H1 (cell line): ENCODE measurements around the gene SLC16A2. TPM values are rescaled to one million over a fixed set of nuclear protein-coding genes. Genes with fewer than 3 reads are reported as not detected.

Experiments used
- RAD21 ChIP-seq, 2 experiments: IDR thresholded peaks in 1 of 2; conservative IDR thresholded peaks in 1 of 2; 2 replicates each; pipeline ENCODE4 v1.6.1; 2011; ENCODE audit warnings: low read depth in 2 of 2, low read length in 2 of 2, improper control_type of control experiment in 1 of 2, inconsistent platforms in 1 of 2, mild to moderate bottlenecking in 1 of 2, moderate library complexity in 1 of 2
- polyA plus RNA-seq, 7 experiments: library from polyadenylated mRNA; depleted of rRNA in 3 of 7; stranded (reverse) in 5 of 7; unstranded in 2 of 7; fragments of >200 nt in 5 of 7; fragments of 200-250 nt in 2 of 7; gene quantifications; 1 replicate in 5 of 7; 2 replicates in 1 of 7; 4 replicates in 1 of 7; pipeline versions ENCODE4 v1.2.1 to v1.2.3, GENCODE V29; 2011 to 2013; ENCODE audit warnings: missing spikeins in 2 of 7, mixed read lengths in 2 of 7
- total RNA-seq: library from RNA; stranded (reverse); fragmentation: NEBNext Ultra II Directional; extraction: Animal tissue kit (Norgen Biotek cat#: 25700); gene quantifications from 2 replicates; pipeline ENCODE4 v1.2.1, GENCODE V29; 2021
- TF ChIP-seq, protein P1 (sequence below), 3 experiments: IDR thresholded peaks; 1 replicate in 2 of 3; 2 replicates in 1 of 3; pipeline versions ENCODE4 v1.5.1 to v1.6.1; 2011; ENCODE audit warnings: low read length in 3 of 3, mild to moderate bottlenecking in 3 of 3, inconsistent platforms in 2 of 3, low read depth in 1 of 3, moderate library complexity in 1 of 3; ENCODE audit not compliant: insufficient read depth in 1 of 3; ENCODE audit errors: control extremely low read depth in 1 of 3

The SLC16A2 gene
- total and polyA plus RNA-seq, 2 of the 8 experiments (the other 6 are each of a cell fraction or from before 2014, with no cell fraction given): 24.4 to 32.2 TPM

DNA sequence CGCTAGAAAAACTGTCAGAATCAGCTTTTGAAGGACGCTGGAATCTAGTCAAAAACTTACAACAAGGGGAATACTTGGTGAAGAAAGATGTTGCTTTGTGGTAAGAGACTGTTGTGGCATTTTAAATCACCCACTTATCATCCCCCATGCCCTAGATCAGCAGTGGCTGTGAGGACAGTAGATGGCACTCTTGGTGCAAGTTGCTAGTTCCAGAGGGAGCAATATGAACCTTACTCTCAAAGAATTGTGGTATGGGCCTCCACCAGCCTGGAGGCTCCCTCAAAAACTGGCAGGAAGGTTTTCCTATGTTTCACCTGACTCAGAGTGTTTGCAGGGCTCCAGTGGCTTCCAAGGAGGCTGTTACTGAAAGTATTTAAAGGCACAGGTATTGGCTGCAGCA, 37.7 kb upstream of the SLC16A2 start (continued):
- TF ChIP-seq RAD21 (IDR thresholded peaks at IDR 0.05 in 1 of 2, conservative IDR thresholded peaks at IDR 0.05 in 1 of 2; ENCODE audit: low read depth in 2 of 2, low read length in 2 of 2): peak; percentile 76 to 83
- TF ChIP-seq, protein P1, sequence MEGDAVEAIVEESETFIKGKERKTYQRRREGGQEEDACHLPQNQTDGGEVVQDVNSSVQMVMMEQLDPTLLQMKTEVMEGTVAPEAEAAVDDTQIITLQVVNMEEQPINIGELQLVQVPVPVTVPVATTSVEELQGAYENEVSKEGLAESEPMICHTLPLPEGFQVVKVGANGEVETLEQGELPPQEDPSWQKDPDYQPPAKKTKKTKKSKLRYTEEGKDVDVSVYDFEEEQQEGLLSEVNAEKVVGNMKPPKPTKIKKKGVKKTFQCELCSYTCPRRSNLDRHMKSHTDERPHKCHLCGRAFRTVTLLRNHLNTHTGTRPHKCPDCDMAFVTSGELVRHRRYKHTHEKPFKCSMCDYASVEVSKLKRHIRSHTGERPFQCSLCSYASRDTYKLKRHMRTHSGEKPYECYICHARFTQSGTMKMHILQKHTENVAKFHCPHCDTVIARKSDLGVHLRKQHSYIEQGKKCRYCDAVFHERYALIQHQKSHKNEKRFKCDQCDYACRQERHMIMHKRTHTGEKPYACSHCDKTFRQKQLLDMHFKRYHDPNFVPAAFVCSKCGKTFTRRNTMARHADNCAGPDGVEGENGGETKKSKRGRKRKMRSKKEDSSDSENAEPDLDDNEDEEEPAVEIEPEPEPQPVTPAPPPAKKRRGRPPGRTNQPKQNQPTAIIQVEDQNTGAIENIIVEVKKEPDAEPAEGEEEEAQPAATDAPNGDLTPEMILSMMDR (IDR thresholded peaks at IDR 0.05; ENCODE audit: control extremely low read depth in 1 of 3, insufficient read depth in 1 of 3, low read depth in 1 of 3, low read length in 3 of 3): peak; percentile 9 to 65 (median 65)
